ENCODE data around the gene DDX10.
"Not testable (repeated sequence)": the region's sequence is repeated elsewhere in the genome, so short reads cannot be mapped to it uniquely, and the experiment has no call there.

Gene DDX10

GRCh38 chr11:108664730-108665525, at the start of gene DDX10:
Gene DDX10, plus strand, starts transcription at chr11:108665069. Its CDS starts 85 bp downstream, at chr11:108665154.
- peak; percentile 98 for ATAC-seq
- DNase-seq = peak; percentile 96

- no peak for ATAC-seq
- DNase-seq = no peak
Observed at GRCh38 chr11:108616549-108616948, 48.3 kb upstream of the DDX10 start.

- DNase-seq = no peak
- ATAC-seq = no peak
Observed at GRCh38 chr11:108617055-108617454, 47.8 kb upstream of the DDX10 start.

GRCh38 chr11:108618529-108618928, 46.3 kb upstream of the DDX10 start:
- ATAC-seq = no peak
- DNase-seq = no peak

- peak; percentile 74 for ATAC-seq
- DNase-seq = no peak
Observed at GRCh38 chr11:108620958-108621772, 43.7 kb upstream of the DDX10 start.

- no peak for ATAC-seq
- DNase-seq = no peak
Observed at GRCh38 chr11:108622341-108622740, 42.5 kb upstream of the DDX10 start.

- DNase-seq = no peak
- ATAC-seq = peak; percentile 71
Observed at GRCh38 chr11:108624196-108624925, 40.5 kb upstream of the DDX10 start.

- ATAC-seq = no peak
- no peak for DNase-seq
Observed at GRCh38 chr11:108628326-108628725, 36.5 kb upstream of the DDX10 start.

GRCh38 chr11:108628812-108629211, 36.1 kb upstream of the DDX10 start:
- no peak for DNase-seq
- ATAC-seq = no peak

GRCh38 chr11:108629274-108629673, 35.6 kb upstream of the DDX10 start:
- DNase-seq (no peak), ATAC-seq (no peak)

- no peak for DNase-seq
- peak; percentile 28 for ATAC-seq
Observed at GRCh38 chr11:108632041-108632704, 32.7 kb upstream of the DDX10 start.

- DNase-seq = no peak
- no peak for ATAC-seq
Observed at GRCh38 chr11:108635106-108635505, 29.8 kb upstream of the DDX10 start.

GRCh38 chr11:108636222-108636621, 28.6 kb upstream of the DDX10 start:
- ATAC-seq (no peak), DNase-seq (no peak)

- DNase-seq (no peak), ATAC-seq (no peak)
Observed at GRCh38 chr11:108639146-108639545, 25.7 kb upstream of the DDX10 start.

GRCh38 chr11:108641752-108642151, 23.1 kb upstream of the DDX10 start:
- not testable (repeated sequence) for ATAC-seq, DNase-seq

GRCh38 chr11:108643974-108644373, 20.9 kb upstream of the DDX10 start:
- no peak for DNase-seq
- no peak for ATAC-seq

- DNase-seq (no peak), ATAC-seq (no peak)
Observed at GRCh38 chr11:108645970-108646369, 18.9 kb upstream of the DDX10 start.

- no peak for DNase-seq
- no peak for ATAC-seq
Observed at GRCh38 chr11:108647387-108647700, 17.5 kb upstream of the DDX10 start.

GRCh38 chr11:108647701-108648527, 17.0 kb upstream of the DDX10 start:
- peak; percentile 88 for ATAC-seq

GRCh38 chr11:108648528-108648885, 16.4 kb upstream of the DDX10 start:
- no peak for ATAC-seq
- DNase-seq = no peak

More at GRCh38 chr11:108647701-108648527, 17.0 kb upstream of the DDX10 start:
- peak; percentile 66 for DNase-seq

GRCh38 chr11:108654100-108654499, 10.8 kb upstream of the DDX10 start:
- not testable (repeated sequence) for ATAC-seq, DNase-seq

Measured in stimulated activated naive CD8-positive, alpha-beta T cell treated with anti-CD3 and anti-CD28 coated beads, Interleukin-15, Interleukin-2, amounts not matched to agents 100 U/mL and 50 U/mL, for 24 hours (primary cell).